Amygdala (tissue), 56 donors: ENCODE measurements around the gene NEDD4L.

Experiments used
- DNase-seq, 56 donors: peaks; one replicate each; lab custom pipeline; 2025; lab: John Stamatoyannopoulos, UW

Gene NEDD4L

DNA sequence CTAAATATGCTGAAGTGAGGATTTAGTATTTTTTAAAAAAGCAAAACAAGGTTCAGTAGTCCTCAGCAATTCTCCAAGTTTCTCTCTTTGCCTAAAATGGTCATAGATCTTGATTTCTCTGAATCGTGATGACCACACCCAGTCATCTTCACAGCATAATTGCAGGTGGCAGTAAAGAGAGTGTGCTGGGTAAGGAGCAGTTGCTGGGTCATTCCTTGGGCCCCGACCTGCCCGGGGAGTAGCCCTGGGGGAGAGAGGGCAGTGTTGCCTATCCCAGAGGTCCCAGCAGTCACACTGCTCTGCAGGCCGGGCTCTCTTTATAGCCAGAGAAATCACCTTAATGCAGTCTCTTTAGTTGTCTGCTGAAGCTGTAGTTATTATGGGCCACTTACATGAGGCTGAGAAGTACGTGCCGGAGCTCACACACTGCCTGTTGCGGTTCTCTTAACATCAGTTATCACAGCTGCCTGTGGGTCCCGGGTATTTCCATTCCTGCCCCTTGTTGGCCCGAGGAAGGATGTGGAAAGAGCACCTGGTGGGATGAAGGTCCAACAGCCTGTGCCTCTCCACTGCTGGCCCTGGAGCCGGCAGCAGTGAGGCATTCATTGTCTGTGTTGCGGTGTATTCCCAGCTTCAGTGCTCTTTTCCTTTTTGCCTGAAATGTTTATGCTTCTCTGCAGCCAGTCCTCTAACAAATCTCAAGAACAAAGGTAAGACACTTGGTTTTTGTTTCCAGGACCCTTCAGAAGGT lies 354.8 kb downstream of the NEDD4L start:
- DNase-seq: no peak

DNA sequence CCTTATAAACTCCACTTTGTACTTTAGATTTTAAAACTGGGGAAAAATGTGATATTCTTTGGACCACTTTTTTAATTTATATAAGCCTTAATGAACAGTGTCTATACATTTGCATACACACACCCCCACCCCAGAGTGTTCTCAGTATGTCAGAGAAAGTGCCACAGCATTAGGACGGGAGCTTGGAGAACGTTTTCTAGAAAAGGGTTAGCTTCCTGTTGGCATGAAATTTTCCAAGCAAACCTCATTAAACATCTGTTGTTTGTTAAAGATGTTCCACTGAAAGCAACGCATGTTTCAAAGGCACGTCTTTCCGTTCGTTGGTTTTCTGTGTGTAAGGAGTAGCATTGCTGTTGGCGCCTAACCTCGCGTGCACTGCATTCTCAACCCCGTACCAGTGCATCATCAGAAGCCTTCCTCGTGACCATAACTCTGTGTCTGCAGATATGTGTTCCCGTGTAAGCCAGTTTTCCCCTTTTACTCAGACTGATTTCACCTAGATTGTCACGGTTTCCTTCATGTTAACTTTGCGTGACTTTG lies 356.4 kb downstream of the NEDD4L start:
- DNase-seq: no peak

DNA sequence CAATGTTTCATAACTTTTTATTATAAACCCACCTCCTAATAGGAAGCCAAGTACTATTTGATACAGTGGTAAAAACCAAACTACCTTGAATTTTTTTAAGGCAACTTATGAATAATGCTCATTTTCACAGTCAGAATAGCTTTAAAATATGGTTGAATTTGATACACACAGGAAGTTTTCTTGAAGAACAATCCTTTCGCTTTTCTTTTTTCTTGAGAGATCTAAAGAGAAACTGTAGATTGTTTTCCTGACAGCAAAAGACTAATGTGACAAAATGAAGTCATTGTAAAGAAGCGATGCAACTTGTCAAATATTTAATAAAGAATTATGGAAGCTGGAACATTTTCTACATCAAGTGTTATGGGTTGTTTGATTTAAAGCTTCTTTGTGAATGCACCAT lies 357.2 kb downstream of the NEDD4L start:
- DNase-seq: no peak

DNA sequence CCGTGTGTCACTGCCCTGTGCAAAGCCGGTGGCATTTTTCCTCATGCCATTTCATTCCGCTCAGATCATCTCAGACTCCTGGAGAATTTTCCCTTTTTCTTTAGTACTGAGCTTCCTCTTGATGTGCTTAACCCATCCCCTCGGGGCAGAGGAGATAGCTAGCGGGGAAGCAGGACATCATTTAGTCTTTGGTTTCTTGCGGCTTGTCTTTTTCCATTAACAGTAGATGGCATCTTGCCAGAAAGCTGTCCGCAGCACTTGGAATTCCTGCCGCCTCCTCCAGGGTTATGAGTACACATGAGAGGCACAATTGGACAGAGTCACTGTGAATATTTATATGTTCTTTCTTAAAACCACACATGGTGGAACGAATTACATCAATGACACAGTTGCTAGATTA lies 358.2 kb downstream of the NEDD4L start:
- DNase-seq: no peak

DNA sequence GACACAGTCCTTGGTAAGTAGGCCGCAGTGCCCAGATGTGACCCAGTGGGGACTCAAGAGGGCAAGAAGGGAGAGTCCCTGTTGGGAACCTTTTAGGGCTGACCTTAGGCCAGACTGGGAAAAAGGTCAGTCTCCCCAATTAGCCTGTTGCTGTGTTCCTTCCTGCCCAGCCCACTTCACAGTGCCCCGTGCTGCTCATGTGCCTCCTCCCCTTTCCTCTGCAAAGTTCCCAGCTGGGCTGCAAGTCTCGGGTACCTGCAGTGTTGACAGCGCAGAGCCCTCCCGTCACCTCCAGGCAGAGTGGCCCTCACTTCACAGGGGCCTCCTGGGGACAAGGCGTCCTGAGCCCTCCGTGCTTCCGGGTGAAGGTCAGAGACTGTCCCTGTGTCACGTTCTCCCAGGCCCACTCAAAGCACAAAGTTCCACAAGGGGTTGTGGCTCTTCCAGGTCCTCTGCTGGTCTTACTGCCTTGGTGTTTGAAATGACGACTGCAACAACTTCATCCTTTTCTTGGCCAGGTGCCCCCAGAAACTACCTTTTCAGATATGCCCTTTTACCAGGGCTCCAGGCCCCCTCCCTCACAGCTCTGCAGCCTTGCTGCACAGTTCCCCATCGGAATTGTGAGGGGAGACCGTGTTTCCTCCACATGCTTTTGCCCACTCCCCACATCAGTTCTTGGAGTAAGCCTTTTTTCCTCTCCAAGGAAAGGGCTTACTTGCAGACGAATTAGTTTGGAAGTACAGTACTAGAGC lies 359.1 kb downstream of the NEDD4L start:
- DNase-seq: no peak

DNA sequence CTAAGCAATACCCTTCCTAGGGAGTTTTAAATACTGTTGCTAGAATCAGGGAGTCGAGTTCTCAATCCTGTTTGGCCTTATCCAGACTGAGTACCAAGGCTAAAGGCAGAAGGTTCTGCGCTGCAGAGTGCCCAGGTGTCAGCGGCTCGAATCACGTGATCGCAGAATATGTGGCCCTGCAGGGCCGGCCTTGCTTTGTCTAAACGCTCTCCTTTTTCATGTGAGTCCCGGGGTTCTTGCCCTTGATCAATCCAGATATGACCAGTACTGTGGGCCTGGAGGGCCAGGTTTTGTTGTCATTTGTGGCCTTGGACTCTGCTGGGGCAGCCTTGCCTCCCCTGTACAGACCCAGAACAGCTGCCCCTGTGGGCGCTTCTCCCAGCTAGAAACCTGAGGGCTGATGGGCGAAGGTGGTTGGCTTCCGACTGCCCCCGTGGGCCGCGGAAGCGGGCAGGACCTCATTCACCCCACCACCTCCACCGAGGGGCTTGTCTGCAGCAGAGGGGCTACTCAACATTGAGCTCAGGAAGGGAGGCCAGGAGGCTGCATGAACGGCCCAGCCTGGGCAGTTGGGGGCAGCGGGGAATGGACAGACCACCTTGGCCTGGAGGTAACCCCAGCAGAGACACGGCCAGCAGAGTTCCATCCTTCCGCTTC lies 359.9 kb downstream of the NEDD4L start:
- DNase-seq: no peak

DNA sequence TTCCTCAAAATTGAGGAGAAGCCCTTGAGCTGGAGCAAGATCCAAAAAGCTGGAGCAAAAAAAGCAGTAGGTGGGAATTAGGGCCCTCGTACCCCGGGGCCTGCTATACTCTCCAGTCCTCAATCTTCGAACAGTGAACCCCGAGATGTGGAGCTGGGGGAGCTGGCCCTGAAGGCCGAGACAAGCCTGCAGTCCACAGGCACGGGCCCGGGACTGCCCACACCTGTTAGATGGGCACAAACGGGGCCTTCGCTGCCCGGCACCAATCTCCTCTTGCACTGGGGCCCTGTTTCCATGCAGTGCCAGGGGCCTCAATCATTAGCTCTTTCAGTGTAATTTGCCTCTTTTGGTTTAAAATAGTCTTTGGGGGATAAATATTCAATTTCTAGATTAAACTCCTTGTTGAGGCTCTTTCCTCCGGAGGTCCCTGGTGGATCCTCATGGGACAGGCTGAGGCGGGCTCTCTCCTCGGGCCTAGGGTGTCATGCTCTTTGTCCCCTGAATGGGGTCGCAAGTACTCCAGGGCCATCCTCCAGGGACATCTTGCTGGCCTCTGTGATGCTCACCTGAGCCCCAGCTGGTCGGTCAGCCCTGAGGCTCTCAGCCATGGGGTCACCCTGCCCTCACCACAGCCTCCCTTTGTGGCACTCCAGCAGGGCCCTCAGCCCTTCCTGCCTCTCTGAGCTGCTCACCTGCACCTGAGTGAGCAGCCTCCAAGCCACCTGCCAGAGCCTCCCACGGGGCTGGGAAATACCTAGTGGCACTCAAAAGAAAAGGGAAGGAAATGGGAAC lies 361.3 kb downstream of the NEDD4L start:
- no peak for DNase-seq

DNA sequence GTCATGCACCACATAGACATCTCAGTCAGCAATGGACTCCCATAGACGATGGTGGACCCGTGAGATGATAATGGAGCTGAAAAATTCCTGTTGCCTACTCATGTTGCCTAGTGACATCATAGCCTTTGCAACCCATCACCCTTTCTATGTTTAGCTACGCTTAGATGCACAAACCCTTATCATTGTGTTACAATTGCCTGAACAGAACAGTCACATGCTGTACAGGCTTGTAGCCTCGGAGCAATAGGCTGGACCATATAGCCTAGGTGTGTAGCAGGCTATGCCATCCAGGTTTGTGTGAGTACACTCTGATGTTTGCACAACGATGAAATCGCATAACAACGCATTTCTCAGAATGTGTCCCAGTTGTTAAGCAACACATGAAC lies 363.2 kb downstream of the NEDD4L start:
- no peak for DNase-seq

DNA sequence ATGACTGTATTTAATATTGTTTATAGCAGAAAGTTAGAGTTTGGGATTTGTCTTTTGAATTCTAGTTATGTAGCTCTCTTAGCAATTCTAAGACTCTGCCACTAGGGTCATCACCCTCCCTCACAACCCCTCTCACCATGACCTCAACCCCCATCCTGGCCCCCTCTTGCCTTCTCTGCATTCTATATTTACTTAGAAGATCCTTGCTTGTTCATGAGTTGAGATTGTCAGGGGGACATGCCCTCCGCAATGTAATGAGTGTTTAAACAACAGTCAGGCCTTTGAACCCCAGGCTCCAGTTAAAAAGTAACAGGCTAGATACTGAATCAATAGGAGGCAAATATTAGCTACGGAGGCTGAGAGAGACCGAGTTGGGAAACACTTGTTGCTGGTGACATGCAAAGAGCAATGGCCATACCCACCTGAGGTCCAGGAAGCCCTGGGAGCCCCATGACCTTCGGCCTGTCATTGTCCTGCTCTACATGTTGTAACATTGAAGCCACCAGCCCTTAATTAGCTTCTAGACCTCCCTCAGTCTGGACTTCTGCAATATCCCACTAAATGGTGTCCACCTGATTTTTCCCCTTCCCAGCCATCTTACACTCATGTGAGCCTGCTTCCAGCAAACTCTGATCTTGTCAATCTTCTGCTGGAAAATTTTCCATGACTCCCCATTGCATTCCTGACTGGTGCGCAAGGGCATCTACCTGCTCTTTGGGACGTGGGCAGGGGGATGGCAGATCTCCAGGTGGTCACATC lies 363.8 kb downstream of the NEDD4L start:
- no peak for DNase-seq

DNA sequence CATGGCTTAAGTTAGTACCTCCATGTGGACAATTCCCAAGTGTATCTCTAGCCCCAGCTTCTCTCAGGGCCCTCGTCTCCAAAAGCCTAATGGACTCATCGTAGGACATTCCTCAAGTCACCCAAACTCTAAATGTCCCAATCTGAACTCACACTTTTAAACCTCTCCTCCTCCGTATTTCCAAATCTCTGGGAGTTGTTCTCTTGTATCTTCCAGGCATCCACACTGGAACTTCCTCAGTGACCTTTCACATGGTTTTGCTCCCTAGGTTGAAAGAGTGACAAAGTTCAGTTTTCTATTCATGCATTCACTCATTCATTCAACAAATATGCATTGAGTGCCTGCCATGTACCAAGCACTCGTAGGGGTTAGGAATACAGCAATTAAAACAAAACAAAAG lies 364.6 kb downstream of the NEDD4L start:
- no peak for DNase-seq

DNA sequence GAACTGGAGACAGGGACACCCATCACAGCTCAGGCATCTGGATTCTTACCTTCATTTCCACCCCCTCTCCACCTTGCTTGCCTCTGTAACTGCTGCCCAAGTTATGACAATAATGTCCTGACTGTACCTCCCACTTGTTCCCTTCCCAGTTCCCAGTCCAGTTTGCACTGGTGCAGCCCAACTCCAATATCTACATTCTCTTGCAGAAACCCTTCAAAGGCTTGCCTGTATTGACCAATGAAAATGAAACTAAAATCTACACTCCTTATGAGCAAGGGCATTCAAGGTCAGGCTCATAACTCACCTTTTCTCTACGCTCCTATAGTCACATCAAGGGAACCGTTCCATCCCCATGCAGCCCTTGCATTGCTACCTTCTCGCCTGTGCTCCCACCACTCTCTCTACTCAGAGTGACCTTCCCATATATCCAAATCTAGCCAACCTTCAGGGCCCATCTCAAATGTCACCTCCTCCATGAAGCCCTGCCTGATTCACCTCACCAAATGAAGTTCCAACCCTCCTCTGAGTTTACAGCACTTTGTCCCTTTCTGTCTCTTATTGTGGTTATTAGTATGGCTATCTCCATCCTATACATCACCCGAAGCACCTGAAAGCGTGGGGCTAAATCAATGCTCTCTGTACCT lies 365.9 kb downstream of the NEDD4L start:
- no peak for DNase-seq

DNA sequence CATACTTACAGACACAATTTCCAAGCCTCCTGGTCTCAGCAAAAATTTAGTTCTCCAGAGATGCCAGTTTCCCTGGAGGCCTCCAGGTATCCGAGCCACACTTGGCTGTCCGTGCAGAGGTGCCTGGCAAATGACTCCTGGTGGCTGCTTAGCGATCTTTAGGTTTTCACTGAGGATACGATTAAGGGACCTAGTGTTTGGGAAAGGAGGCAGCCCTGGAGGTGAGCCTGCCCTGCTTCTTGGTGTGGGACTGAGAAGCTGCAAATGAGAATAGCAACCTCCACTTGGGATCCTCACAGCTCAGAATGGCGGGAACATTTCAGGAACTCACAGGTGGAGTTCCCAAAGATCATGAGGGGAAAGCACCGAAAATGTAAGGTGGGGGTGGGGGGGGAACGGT lies 367.3 kb downstream of the NEDD4L start:
- DNase-seq: no peak

DNA sequence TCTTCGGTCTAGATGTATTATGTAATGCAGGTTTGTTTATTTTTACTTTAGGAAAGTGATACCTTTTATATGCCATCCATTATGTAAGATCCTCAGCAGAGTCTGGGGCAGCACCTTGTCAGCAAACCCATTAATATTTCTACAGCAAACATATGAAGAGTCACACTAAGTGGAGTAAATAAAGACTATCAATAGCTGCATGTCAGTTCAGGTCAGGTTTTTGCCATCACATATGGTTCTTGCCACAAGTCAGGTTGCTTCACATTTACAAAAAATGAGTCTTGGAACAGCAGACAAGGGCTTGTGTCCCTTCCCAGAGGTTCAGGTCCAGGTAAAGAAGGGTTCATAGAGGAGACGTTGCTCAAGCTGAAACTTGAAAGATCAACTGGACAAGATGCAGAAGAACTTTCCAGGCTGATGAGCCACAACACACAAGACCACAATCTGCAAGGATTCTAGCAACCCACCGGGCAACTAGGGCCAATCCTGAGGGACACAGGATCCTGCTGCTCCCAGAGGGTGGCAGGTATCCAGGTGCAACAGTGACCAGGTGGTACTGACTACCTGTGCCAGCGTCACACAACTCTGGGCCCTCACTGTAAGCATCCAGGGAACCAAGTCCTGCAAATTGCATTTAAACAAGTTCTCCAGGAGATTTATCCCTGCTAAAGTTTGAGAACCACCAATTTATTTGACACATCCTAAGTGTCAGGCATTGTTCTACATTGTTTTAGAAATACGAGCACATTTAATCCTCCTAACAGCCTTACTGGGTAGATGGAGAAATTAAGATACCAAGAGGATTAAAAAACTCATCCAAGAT lies 369.0 kb downstream of the NEDD4L start:
- DNase-seq: no peak

DNA sequence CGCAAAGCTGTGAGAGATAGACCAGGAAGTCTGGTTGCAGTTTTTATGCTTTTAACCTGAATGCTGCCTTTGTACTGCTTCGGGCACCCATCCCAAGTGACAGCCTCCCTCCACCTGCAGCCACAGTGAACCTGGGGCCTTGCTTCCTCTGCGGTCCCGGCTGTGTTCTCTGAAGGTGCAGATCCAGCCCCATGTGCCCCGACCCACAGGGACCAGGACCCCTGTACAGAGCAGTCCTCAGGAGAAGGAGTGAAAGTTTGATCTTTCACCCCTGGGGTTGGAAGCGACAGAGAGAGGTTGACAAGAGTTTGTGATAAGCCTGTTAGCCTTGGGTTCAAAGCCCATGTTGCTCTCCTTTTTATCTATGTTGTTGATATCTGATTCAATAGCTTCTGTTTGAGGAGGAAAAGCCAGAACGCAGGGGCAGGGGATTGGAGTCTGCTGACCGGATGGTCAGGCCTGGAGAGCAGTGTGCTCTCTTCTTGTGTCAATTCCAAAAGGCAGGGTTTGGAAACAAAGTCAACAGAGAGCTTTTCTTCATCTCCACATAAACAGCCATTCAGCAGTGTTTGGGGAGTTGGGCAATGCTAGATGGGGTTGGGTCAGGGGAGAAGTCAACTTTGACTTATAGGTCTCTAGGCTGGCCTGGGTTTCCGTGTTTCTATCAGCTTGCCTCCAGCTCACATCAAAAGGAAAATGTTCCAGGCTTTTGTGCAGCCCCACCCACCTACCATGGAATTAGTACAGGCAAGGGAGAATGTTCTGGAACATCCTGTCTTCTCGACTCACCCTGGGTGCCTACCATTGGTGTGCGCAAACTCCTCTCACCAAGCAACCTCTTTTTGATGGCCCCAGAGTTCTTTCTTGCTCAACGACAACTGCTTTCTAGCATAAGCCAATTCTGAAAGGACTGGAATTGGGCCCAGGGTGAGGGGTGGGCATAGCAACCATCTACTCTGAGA lies 369.9 kb downstream of the NEDD4L start:
- DNase-seq: no peak

DNA sequence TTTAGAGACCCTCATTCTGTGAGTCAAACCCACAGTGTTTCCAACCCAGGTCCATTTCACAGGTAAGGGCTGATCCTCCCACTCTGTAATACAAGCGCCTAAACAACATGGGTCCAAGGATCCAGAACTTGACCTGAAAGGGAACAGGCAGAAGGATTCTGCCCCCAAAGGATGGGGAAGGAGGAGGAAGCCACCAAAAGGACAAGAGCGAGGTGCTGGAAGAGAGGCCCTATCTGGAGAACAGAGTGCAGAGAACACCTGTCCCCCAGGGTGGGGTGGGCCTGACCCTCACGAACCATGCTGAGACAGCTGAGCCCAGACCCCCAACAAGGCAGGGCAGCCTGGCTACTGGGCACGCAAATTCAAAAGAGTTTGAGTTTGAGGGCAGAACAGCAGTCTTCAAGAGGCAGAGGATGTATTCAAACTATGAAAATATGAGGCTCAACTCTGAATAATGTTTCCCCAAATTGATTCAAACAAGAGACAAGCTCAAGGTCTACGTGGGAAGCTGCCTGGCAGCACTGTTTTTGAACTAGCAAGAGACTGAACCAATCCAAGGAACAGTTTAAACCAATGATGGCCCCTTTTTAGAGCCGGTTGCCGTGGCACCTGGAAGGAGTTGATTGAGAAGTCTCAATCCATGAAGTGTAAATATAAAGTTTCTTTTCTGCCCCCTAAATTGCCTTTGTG lies 372.1 kb downstream of the NEDD4L start:
- no peak for DNase-seq
